Measurements from ENCODE around the gene CENPP. TPM values are rescaled to one million over a fixed set of nuclear protein-coding genes. Genes with fewer than 3 reads are reported as not detected.

CENPP gene
- total RNA-seq, result 4.3 TPM
- long read RNA-seq, partial matches to known transcripts, result 0 of 13 reads
- long read RNA-seq, other reads (novel, unspliced or antisense), result 10 of 13 reads

DNA sequence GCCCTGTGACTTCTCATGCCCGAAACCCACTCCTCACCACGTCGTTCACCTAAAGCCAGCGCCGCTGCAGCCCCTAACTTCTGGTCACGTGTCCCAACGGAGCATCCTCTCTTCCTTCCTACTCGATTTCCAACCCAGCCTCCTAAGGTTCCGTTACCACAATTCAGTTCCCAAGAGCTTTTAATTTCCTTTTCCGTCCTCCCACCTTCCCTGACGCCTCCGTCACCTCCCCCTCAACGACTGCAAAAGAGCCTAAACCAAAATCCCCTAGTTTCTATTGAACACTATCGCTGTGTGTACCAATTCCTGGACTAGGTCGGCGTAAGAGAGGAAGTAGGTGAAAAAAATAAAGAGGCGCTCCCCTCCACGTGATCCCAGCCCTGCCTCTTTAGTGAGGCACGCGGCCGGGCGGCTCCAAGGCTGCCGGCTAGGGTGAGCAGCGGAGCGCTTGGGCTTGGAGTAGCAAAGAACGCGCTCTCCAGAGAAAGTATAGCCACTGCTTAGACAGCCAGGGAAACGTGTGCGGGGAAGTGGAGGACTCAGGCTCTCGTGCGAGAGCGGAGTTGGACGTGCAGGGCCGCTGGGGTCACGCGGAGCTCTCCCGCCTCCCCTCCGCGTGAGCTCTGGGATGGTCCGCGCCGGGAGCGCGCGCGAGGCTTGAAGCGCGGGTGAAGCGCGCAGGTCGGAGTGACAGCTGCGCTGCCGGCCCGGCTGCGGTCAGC lies at the start of gene CENPP, which contains the start of gene NOL8:
CENPP (plus strand) TSS at position 685 of the 722 bp plus-strand sequence.
NOL8 (minus strand) TSS at position 82 of the 722 bp plus-strand sequence. CDS start 1,189 bp downstream, outside the sequence.
- peaks cover 28% of the 10 kb centered on the region for H3K36me3 ChIP-seq
- H3K4me1 ChIP-seq, result peaks cover 25% of the 10 kb centered on the region
- TF ChIP-seq, protein P1, sequence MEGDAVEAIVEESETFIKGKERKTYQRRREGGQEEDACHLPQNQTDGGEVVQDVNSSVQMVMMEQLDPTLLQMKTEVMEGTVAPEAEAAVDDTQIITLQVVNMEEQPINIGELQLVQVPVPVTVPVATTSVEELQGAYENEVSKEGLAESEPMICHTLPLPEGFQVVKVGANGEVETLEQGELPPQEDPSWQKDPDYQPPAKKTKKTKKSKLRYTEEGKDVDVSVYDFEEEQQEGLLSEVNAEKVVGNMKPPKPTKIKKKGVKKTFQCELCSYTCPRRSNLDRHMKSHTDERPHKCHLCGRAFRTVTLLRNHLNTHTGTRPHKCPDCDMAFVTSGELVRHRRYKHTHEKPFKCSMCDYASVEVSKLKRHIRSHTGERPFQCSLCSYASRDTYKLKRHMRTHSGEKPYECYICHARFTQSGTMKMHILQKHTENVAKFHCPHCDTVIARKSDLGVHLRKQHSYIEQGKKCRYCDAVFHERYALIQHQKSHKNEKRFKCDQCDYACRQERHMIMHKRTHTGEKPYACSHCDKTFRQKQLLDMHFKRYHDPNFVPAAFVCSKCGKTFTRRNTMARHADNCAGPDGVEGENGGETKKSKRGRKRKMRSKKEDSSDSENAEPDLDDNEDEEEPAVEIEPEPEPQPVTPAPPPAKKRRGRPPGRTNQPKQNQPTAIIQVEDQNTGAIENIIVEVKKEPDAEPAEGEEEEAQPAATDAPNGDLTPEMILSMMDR (IDR thresholded peaks at IDR 0.05), result no peak
- intact Hi-C loops (cut with DNase I), result no loop called here
- no peaks in the 10 kb centered on the region for H3K27me3 ChIP-seq (ENCODE audit: low read depth)
- H3K9me3 ChIP-seq, result no peaks in the 10 kb centered on the region
- peak within 1 kb of the TSS; percentile 84 for H3K4me3 ChIP-seq
- H3K27ac ChIP-seq, result peak within 1 kb of the TSS; percentile 99
- peak; percentile 98 to 99 for ATAC-seq
- peak; percentile 89 for DNase-seq

DNA sequence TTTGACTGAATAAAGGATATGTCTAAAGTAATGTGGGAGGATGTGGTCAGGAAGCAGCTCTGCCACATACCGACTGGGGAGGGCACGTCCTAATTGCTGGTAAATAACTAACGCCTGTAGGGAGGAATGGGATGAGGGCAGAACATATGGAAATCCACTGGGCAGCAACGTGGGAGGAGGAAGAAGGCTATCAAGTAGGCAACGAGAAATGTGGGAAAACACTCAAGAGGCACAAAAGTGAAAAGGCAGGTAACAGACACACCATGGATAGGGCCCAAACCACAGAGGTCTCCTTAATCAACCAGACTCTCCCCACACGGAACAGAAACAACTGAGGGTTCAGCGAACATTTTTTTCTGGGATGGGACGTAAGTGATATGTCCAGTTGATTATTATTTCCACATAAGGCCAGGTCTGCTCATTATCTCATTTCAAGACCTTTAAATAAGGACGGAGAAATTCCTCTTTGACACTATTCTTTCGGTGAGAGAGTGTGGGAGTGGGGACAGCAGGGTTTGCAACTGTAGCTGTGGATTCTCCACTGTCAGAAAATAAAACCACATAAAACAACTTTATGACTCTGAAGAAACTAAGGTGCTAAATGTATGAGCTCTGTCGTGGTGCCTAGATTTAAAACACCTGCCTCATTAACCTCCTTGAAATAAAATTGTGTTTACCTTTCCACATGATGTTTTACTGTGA lies 49.3 kb upstream of the CENPP start:
- Histone ChIP-seq H3K36me3 (peaks cover 98% of the 10 kb centered on the region), H3K4me1 (no peaks in the 10 kb centered on the region), H3K9me3 (no peaks in the 10 kb centered on the region), H3K27ac (no peak overlapping the region), H3K4me3 (no peak overlapping the region), H3K27me3 (ENCODE audit: low read depth) (no peaks in the 10 kb centered on the region)
- TF ChIP-seq, protein P1 (IDR thresholded peaks at IDR 0.05), result no peak
- DNase-seq (no peak), ATAC-seq (no peak)
- intact Hi-C loops (cut with DNase I), result no loop called here

DNA sequence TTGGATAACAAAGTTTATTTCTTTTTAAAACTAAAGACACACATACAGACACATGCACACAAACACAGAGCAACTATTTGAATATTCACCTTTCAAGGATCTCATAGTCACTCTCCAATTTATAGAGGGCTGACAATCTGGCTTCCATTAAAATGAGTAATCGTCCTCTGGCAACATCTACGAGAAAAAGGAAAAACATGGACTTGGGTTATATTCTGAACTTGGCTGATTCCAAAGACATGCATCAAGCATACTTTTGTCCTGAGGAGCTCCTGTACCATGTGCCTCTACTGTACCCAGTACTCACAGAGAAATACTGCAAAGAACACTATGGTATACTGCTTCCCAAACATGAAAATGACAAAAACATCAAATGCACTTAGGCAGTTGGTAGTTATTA lies 47.6 kb upstream of the CENPP start:
- intact Hi-C loops (cut with DNase I), result no loop called here
- H3K36me3 ChIP-seq, result peaks cover 97% of the 10 kb centered on the region
- H3K27ac ChIP-seq, result no peak overlapping the region
- DNase-seq (no peak), ATAC-seq (no peak)
- TF ChIP-seq, protein P1 (IDR thresholded peaks at IDR 0.05), result no peak
- H3K4me1 ChIP-seq, result no peaks in the 10 kb centered on the region
- H3K4me3 ChIP-seq, result no peak overlapping the region
- H3K9me3 ChIP-seq, result no peaks in the 10 kb centered on the region
- H3K27me3 ChIP-seq (ENCODE audit: low read depth), result no peaks in the 10 kb centered on the region

DNA sequence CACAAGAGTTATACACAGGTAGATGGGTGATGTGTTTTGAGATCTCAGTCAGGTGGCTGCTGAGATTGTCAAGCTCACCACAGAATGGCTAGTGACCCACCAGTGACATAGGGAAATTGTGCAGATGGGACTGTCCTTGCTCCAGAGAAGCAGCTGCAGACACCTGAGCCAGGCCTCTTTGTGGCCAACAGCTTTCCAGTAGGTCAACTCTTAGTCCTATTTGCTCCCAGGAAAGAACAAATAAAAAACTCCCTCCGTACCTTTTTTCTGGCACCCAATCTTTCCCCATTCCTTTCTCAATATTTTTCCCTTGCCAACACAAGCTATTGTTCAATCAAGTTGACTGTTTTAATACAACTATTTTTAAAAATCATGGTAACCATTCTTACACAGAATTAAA lies 46.5 kb upstream of the CENPP start:
- TF ChIP-seq, protein P1 (IDR thresholded peaks at IDR 0.05), result no peak
- Histone ChIP-seq H3K27me3 (ENCODE audit: low read depth) (no peaks in the 10 kb centered on the region), H3K36me3 (peaks cover 97% of the 10 kb centered on the region), H3K4me3 (no peak overlapping the region), H3K27ac (no peak overlapping the region), H3K4me1 (no peaks in the 10 kb centered on the region), H3K9me3 (no peaks in the 10 kb centered on the region)
- ATAC-seq (no peak), DNase-seq (no peak)
- intact Hi-C loops (cut with DNase I), result no loop called here

DNA sequence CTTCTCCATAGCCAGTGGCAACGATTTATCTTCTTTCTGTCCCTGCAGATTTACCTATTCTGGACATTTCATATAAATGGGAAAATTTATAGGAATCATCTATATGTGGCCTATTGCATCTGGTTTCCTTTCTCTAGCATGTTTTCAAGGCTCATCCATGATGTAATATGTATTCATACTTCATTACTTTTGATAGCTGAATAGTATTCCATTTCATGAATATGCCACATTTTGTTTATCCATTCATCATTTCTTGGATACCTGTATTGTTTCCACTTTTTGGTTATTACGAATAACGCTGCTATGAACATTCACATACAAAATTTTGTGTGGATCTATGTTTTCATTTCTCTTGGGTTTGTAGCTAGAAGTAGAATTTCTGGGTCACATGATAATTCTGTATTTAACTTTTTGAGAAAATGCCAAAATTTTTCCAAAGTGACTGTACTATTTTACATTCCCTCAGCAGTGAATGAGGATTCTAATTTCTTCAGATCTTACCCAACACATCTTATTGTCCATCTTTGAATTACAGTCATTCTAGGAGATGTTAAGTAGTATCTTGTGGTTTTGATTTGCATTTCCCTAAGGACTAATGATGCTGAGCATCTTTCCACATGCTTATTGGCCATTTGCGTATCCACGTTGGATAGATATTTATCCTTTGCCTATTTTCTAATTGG lies 35.9 kb upstream of the CENPP start:
- H3K4me3 ChIP-seq, result no peak overlapping the region
- no peak for DNase-seq
- H3K36me3 ChIP-seq, result peaks cover 41% of the 10 kb centered on the region
- H3K27ac ChIP-seq, result no peak overlapping the region
- peaks cover 24% of the 10 kb centered on the region for H3K4me1 ChIP-seq
- intact Hi-C loops (cut with DNase I), result no loop called here
- no peaks in the 10 kb centered on the region for H3K27me3 ChIP-seq (ENCODE audit: low read depth)
- TF ChIP-seq, protein P1 (IDR thresholded peaks at IDR 0.05), result no peak
- ATAC-seq, result no peak
- no peaks in the 10 kb centered on the region for H3K9me3 ChIP-seq
